ENCODE results near the gene CMYA5.

DNA sequence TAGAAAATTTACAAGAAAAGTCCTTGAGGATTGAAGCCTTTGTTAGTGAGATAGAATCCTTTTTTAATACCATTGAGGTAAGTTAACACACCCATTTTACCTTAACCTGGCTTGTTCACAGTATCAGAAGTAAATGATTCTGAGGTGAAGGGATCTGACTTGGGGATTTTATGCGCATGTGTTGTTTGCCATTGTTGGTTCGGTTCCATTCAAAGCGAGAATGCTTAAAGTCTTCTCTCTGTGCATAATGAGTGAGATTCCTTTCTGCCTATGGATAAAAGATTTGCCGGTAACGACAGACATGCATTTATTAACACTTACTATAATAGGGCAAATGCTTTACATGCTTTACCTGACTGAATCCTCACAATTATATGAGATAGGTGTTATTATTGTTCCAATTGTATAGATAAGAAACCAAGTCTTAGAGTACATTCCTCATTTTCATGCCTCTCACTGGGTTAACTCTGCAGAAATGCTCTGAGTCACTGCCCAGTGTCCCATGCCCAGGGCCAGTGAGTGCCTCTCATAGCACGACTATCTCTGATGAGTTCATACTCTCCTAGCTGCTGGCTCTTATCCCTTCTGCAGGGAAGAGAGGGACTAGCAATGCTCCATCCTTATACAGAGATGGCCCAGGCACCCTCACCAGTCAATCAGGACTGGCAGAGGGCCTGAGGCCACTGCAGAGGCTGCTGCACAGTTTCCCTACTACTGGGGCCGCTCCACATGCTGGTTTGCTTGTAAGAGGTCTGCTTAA, 54.4 kb downstream of the CMYA5 start:
- TF ChIP-seq, protein P1, sequence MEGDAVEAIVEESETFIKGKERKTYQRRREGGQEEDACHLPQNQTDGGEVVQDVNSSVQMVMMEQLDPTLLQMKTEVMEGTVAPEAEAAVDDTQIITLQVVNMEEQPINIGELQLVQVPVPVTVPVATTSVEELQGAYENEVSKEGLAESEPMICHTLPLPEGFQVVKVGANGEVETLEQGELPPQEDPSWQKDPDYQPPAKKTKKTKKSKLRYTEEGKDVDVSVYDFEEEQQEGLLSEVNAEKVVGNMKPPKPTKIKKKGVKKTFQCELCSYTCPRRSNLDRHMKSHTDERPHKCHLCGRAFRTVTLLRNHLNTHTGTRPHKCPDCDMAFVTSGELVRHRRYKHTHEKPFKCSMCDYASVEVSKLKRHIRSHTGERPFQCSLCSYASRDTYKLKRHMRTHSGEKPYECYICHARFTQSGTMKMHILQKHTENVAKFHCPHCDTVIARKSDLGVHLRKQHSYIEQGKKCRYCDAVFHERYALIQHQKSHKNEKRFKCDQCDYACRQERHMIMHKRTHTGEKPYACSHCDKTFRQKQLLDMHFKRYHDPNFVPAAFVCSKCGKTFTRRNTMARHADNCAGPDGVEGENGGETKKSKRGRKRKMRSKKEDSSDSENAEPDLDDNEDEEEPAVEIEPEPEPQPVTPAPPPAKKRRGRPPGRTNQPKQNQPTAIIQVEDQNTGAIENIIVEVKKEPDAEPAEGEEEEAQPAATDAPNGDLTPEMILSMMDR (IDR thresholded peaks at IDR 0.05): no peak
- no peak for TF ChIP-seq POLR2AphosphoS5 (IDR thresholded peaks at IDR 0.05)
- TF ChIP-seq EP300 (IDR thresholded peaks at IDR 0.05; ENCODE audit: low read depth): no peak
